SH-SY5Y (cell line): ENCODE results near the gene RGS19.

Experiments
- GATA2 ChIP-seq: IDR thresholded peaks from 2 replicates; pipeline ENCODE4 v1.6.1; 2011; ENCODE audit warnings: mild to moderate bottlenecking, low read depth, low read length
- GATA3 ChIP-seq: IDR thresholded peaks from 2 replicates; pipeline ENCODE4 v1.6.1; 2011; ENCODE audit warnings: low read depth, mild to moderate bottlenecking, low read length, moderate library complexity

RGS19 gene, protein sequence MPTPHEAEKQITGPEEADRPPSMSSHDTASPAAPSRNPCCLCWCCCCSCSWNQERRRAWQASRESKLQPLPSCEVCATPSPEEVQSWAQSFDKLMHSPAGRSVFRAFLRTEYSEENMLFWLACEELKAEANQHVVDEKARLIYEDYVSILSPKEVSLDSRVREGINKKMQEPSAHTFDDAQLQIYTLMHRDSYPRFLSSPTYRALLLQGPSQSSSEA

DNA sequence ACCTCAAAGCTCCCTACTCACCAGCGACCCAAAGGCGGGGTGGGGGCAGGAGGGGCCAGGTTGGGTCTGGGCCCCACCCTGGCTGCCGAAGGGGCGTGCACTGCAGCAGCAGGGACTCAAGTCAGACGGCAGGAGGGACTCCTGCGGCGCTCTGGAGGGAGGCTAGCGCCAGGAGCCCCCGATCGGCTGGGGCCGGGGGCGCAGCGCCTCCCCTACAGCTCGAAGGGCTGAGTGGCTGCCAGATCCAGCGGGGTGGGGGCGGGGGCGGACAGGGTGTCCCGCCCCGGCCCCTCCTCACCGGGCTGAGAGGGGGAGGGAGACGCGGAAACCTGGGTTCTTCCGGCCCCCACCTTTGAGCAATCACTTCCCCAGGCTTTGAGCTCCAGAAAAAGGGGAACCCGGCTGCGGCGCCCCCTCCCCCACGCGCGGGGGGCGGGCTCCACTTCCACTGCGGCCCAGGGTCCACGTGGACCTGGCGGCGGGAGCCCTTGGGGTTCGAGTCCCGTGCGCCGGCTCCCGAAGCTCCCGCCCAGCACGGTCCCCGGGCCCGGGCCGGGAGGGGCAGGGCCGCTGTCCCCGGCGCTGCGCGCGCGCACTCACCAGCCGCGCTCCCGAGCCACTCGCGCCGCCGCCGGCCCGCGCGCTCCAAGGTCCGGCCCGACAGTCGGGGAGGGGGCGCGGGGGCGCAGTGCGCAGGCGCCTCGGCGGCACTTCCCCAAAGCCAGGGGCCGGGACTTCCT is at the start of gene RGS19:
TSS of gene RGS19 (minus strand) at position 246 of the 740 bp plus-strand sequence. CDS start 2,632 bp downstream, outside the sequence.
- no peak for TF ChIP-seq GATA3
- TF ChIP-seq GATA2: no peak

DNA sequence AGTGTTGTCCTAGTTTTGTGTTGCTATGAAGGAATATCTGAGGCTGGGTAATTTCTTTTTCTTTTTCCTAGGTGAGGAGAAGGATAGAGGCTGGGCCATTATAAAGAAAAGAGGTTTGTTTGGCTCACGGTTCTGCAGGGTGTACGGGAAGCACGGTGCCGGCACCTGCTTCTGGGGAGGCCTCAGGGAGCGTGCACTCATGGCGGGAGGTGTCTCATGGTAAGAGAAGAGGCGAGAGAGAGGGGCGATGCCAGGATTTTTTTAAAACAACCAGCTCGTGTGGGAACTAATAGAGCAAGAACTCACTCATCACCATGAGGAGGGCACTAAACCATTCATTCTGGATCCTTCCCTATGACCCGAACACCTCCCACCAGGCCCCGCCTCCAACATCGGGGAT is 42.3 kb upstream of the RGS19 start:
- no peak for TF ChIP-seq GATA3
- no peak for TF ChIP-seq GATA2

GRCh38 chr20:64119681-64120341 is 40.5 kb upstream of the RGS19 start:
- no peak for TF ChIP-seq GATA3
- TF ChIP-seq GATA2: no peak

DNA sequence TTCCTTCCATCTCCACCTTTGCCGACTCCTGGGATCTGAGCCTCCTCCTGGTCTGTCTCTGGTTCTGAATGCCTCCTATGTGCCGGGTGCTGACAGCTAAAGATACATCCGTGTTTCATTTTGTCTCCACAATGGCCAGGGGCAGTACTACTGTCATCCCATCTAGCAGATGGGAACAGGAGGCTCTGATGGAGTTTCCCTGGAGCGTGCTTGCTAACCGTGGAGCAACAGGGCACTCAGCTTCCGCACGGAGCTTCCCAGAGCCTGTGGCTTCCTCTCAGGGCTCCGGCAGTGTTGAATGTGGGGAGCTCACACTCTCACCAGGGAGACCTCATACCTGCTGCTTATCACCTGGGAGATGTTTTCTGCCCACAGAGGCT is 40.0 kb upstream of the RGS19 start:
- TF ChIP-seq GATA2 (no peak), GATA3 (no peak)

GRCh38 chr20:64116541-64117431 is 37.5 kb upstream of the RGS19 start:
- TF ChIP-seq GATA3 (no peak), GATA2 (no peak)

GRCh38 chr20:64116016-64116415 is 36.7 kb upstream of the RGS19 start:
- TF ChIP-seq GATA3 (no peak), GATA2 (no peak)

GRCh38 chr20:64115171-64115911 is 36.0 kb upstream of the RGS19 start:
- no peak for TF ChIP-seq GATA3
- no peak for TF ChIP-seq GATA2

DNA sequence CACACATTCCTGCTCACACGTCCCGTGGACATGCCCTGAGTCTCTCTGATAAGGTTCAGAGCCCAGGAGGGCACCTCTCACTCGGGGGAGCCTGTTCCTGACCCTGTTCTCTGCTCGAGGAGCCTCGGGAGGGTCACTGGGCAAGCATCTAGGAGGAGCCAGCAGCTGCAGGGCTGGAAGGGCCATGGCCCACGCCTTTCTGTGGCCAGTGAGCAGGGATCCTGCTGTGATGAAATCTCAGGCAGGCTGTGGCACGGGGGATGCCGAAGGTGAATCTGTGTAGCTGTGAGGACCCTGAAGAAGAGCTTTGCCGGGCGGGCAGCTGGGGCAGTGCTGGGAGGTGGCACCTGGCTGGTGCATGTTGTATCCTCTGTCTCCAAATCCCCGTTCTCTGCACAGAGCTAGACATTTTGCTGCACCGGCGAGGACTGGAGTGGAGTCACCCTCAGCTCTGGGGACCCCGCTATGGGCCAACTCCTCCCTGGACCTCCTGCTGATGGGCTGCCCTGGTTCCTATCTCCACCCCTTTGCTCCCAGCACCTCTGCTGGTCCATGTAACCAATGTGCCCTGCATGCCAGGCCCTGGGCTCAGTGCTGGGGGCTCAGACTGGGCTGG is 35.1 kb upstream of the RGS19 start:
- no peak for TF ChIP-seq GATA2
- no peak for TF ChIP-seq GATA3

DNA sequence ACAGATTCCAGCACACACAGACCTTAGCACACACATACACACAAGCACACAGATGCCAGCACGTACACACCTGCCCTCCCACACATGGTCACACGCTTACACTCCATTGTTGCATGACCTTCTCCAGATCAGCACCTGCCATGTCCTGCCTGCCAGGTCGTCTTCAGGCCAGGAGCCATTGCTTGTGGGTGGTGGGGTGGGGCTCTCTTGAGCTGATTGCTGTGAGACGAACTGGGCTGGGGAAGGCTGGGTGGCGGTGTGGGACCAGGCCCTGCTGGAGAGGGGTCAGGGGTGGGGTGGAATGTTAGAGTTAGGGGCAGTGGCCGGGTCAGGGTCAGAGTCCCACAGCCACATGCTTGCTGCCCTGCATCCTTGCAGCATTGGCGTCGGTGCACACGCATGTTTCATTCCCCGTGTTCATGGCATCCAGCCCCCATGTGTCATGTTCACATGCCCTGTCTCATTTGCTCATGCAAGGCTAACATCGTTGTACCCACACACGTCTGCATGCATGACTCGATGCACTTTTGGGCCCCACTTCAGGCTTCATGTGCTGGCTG is 34.6 kb upstream of the RGS19 start:
- TF ChIP-seq GATA3 (no peak), GATA2 (no peak)

- TF ChIP-seq GATA2 (no peak), GATA3 (no peak)
Observed at GRCh38 chr20:64113444-64113775, 34.1 kb upstream of the RGS19 start.

- TF ChIP-seq GATA3 (no peak), GATA2 (no peak)
Observed at GRCh38 chr20:64112691-64113443, 33.5 kb upstream of the RGS19 start.
